NCI-H2196 treated with DMSO at 0.1 percent for 48 hours (cell line): ENCODE data around the gene CLEC4E.
"Not testable (repeated sequence)": the region's sequence is repeated elsewhere in the genome, so short reads cannot be mapped to it uniquely, and the experiment has no call there.

Experiments
- DNase-seq: peaks from one replicate; lab custom pipeline; 2025; ENCODE audit not compliant: unreplicated experiment; lab: John Stamatoyannopoulos, UW

Gene CLEC4E

GRCh38 chr12:8541562-8541961, 857 bp upstream of the CLEC4E start:
- DNase-seq, result no peak

GRCh38 chr12:8537820-8538219, 2.9 kb downstream of the CLEC4E start:
- not testable (repeated sequence) for DNase-seq

- DNase-seq, result no peak
Observed at GRCh38 chr12:8532045-8532444, 8.7 kb downstream of the CLEC4E start.

GRCh38 chr12:8527250-8528130, 13.2 kb downstream of the CLEC4E start:
- no peak for DNase-seq

- DNase-seq, result no peak
Observed at GRCh38 chr12:8519171-8519570, 21.5 kb downstream of the CLEC4E start.

- DNase-seq, result no peak
Observed at GRCh38 chr12:8517971-8518370, 22.7 kb downstream of the CLEC4E start.

- no peak for DNase-seq
Observed at GRCh38 chr12:8513256-8513655, 27.4 kb downstream of the CLEC4E start, which contains the start of gene CLEC4D. TSS of gene CLEC4D (plus strand) at chr12:8513503. CDS start at chr12:8513733, 230 bp downstream.

- no peak for DNase-seq
Observed at GRCh38 chr12:8508910-8509841, 31.5 kb downstream of the CLEC4E start.

- DNase-seq, result no peak
Observed at GRCh38 chr12:8508223-8508622, 32.5 kb downstream of the CLEC4E start.

- no peak for DNase-seq
Observed at GRCh38 chr12:8507596-8507995, 33.1 kb downstream of the CLEC4E start.

- DNase-seq, result no peak
Observed at GRCh38 chr12:8504351-8504750, 36.4 kb downstream of the CLEC4E start.

GRCh38 chr12:8501720-8502119, 39.0 kb downstream of the CLEC4E start:
- no peak for DNase-seq

GRCh38 chr12:8499616-8500015, 41.1 kb downstream of the CLEC4E start:
- no peak for DNase-seq

GRCh38 chr12:8496074-8496473, 44.6 kb downstream of the CLEC4E start:
- DNase-seq, result not testable (repeated sequence)

GRCh38 chr12:8495671-8496070, 45.0 kb downstream of the CLEC4E start:
- not testable (repeated sequence) for DNase-seq

GRCh38 chr12:8493084-8493483, 47.6 kb downstream of the CLEC4E start:
- no peak for DNase-seq

GRCh38 chr12:8491646-8492530, 48.8 kb downstream of the CLEC4E start:
- no peak for DNase-seq
